ENCODE results near the gene SIVA1.

SIVA1 gene

DNA sequence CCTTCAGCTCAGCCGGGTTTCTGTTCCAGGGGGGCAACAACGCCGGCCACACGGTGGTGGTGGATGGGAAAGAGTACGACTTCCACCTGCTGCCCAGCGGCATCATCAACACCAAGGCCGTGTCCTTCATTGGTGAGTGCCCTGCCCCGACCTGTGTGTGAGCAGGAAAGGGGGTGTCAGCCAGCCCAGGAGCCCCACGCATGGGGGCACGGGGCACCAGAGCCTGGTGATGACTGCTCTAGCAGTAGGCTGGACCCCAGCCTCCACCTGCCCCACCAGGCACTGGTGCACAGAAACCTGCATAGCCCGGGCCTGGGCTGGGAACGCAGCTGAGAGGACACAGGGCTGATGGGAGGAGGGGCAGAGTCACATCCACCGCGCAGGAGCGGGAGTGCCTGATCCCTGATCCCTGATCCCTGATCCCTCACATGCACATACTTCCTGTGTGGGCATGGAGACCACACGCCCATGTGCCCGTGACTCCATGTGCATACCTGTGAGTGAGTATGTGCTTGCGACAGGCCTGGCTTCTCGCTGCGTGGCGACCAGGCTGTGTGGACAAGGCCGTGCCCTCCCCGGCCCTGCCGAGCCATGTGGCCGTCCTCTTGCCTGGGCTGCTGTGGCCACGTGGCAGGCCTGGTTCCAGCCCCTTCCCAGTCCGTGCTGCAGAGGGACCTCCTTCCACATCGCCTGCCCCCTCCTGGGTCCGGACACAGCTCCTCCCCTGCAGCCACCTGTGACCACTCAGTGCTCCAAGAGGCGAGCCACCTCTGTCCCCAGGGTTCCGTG, 17.8 kb upstream of the SIVA1 start:
- Mint-ChIP-seq H3K36me3 (no peaks in the 10 kb centered on the region), H3K4me3 (no peak overlapping the region), H3K4me1 (no peaks in the 10 kb centered on the region), H3K9me3 (no peaks in the 10 kb centered on the region), H3K27ac (no peak overlapping the region), H3K27me3 (peaks cover 16% of the 10 kb centered on the region)
- DNase-seq, result no peak
- CTCF ChIA-PET, result interaction anchor here (1.0 to 1.1 kb wide), 2 partner anchors 9 to 10 kb away, joined by 3 read pairs; no protein-coding TSS in a partner anchor

DNA sequence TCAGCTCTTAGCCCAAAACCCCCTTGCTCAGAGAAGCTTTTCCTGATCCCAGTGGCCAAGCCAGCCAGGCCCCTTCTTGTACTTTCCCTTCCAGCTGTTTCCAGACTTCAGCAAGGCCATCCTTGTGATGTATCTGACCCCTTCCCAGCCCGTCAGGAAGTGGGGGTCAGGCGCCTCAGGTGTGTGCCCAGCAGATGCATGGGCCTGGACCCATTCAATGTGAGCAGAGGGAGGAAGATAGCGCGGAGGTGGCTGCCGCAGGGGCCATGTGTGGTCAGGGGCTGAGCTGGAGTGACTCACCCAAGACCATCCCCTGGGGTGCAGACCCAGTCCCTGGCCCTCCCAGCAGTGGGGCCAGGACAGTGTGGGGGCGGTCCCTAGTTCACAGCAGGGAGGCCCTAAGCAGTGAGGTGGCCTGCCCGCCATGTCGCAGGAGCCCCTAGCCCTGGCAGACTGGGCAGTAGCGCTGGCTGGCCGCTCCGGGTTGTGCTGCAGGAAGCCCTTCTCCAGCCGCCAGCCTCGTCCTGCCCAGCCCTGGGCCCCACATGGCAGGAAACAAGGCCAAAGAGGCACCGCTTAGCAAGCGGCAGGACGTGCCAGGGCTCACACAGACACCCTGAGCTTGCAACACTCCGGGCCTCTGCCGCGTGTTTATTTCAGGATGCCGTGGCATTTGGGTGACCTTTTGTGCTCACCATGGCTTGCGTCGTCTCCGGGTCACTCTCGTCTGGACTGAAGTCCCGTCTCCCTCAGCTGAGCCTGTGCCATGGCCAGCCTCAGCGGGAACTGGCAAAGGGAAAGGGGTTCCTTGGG, 16.9 kb upstream of the SIVA1 start:
- no peak for DNase-seq

GRCh38 chr14:104738375-104739019, 14.4 kb upstream of the SIVA1 start:
- CTCF ChIA-PET, result no interaction called here
- no peak overlapping the region for H3K27ac Mint-ChIP-seq
- H3K27me3 Mint-ChIP-seq, result peaks cover 16% of the 10 kb centered on the region
- no peaks in the 10 kb centered on the region for H3K9me3 Mint-ChIP-seq
- no peak for DNase-seq
- no peaks in the 10 kb centered on the region for H3K36me3 Mint-ChIP-seq
- no peaks in the 10 kb centered on the region for H3K4me1 Mint-ChIP-seq
- H3K4me3 Mint-ChIP-seq, result no peak overlapping the region

More for the DNA sequence above, 16.9 kb upstream of the SIVA1 start:
- H3K27me3 Mint-ChIP-seq, result peaks cover 16% of the 10 kb centered on the region
- no peaks in the 10 kb centered on the region for H3K9me3 Mint-ChIP-seq
- H3K36me3 Mint-ChIP-seq, result no peaks in the 10 kb centered on the region
- H3K27ac Mint-ChIP-seq, result no peak overlapping the region
- CTCF ChIA-PET, result interaction anchor here (1.1 kb wide), 1 partner anchor 11 kb away, joined by 3 read pairs; no protein-coding TSS in a partner anchor
- H3K4me3 Mint-ChIP-seq, result no peak overlapping the region
- H3K4me1 Mint-ChIP-seq, result no peaks in the 10 kb centered on the region

DNA sequence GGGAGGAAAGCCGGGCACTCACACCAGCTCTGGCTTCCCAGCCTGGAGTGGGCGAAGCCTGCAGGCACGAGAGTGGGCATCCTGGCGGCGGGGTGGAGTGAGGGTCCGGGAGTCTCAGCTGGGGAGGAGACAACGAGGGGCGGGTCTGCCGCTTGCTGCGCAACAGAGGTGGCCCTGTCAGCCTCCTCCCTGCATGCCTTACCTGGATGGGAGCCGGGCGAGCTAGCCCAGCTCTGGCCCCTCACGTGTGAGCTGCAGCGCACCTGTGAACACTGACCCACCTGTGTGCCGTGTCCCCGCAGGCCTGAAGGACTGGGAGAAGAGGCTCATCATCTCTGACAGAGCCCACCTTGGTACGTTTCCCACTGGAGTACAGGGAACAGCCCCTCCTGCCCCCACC, 13.9 kb upstream of the SIVA1 start:
- Mint-ChIP-seq H3K27me3 (peaks cover 15% of the 10 kb centered on the region), H3K4me3 (no peak overlapping the region), H3K36me3 (no peaks in the 10 kb centered on the region), H3K4me1 (no peaks in the 10 kb centered on the region), H3K27ac (no peak overlapping the region), H3K9me3 (no peaks in the 10 kb centered on the region)
- CTCF ChIA-PET, result no interaction called here
- no peak for DNase-seq

GRCh38 chr14:104739546-104740516, 13.1 kb upstream of the SIVA1 start:
- no peak for DNase-seq
- Mint-ChIP-seq H3K4me3 (no peak overlapping the region), H3K36me3 (no peaks in the 10 kb centered on the region), H3K4me1 (no peaks in the 10 kb centered on the region), H3K27ac (no peak overlapping the region), H3K9me3 (no peaks in the 10 kb centered on the region), H3K27me3 (peaks cover 11% of the 10 kb centered on the region)
- CTCF ChIA-PET, result no interaction called here

DNA sequence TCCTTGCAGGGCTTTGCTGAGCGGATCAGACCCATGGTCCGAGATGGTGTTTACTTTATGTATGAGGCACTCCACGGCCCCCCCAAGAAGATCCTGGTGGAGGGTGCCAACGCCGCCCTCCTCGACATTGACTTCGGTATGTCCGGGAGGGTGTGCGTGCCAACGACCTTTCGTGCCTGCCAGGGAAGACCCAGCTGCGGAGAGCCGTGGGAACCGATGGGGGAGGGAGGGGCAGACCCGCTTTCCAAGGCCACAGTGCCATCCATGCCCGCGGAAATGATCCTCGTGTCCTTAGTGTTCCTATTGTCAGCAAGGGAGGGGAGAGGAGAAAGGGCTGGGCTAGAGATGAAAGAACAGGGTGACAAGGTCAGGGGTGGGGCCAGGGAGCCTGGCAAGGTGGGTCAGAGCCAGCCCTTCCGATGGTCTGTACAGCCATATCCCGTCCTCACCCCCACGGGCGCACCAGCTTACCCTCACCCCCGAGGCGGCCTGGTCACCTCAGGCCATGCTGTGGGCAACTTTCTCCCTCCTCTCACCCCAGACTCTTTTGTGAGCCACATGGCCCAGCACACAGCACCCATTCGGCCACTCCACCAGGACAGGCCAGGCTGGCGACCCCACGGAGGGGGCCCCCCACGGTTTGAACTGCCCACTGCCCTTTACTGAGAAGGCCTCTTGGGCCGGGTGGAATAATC, 11.7 kb upstream of the SIVA1 start:
- H3K4me1 Mint-ChIP-seq, result no peaks in the 10 kb centered on the region
- H3K9me3 Mint-ChIP-seq, result no peaks in the 10 kb centered on the region
- peaks cover 7% of the 10 kb centered on the region for H3K27me3 Mint-ChIP-seq
- H3K27ac Mint-ChIP-seq, result no peak overlapping the region
- CTCF ChIA-PET, result no interaction called here
- no peak for DNase-seq
- no peaks in the 10 kb centered on the region for H3K36me3 Mint-ChIP-seq
- no peak overlapping the region for H3K4me3 Mint-ChIP-seq

- H3K9me3 Mint-ChIP-seq, result no peaks in the 10 kb centered on the region
- H3K36me3 Mint-ChIP-seq, result no peaks in the 10 kb centered on the region
- H3K4me3 Mint-ChIP-seq, result no peak overlapping the region
- no peaks in the 10 kb centered on the region for H3K4me1 Mint-ChIP-seq
- H3K27ac Mint-ChIP-seq, result no peak overlapping the region
- H3K27me3 Mint-ChIP-seq, result peaks cover 7% of the 10 kb centered on the region
- DNase-seq, result no peak
- CTCF ChIA-PET, result no interaction called here
These were observed 11.1 kb upstream of the SIVA1 start for GRCh38 chr14:104741803-104742251.

DNA sequence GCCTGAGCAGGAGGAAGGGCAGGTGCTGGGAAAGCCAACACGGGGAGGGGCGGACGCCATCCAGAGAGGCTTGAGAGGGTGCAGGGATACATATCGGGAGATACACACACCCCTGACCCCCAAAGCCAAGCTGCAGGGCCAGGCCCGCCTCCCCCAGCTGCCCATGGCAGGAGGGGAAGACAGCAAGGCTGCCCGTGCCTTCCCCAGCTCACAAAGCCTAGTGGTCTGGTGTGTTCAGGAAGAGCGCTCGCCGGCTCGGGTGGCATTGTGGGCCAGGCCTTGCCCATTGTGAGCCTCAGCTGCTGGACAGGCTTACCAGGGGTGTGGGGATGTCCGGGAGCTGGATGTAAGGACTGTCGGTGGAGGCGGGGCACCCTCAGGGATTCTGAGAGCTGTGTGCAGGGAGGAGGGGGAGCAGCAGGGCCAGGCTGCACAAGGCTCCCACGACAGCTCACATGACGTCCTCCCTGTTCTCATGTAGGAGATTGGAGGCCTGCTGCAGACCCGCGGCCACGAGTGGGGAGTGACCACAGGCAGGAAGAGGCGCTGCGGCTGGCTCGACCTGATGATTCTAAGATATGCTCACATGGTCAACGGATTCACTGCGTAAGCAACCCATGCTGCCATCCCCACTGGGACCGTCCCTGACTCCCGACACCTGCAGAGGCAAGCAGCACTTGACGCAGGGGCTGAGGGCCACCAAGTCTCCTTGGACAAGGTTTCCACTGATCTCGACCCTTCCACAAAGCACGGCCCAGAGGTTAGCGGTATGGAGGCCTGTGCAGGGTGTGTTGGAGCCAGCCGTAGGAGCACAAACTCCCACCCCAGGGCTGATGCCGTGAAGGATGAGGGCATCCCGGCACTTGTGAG, 10.1 kb upstream of the SIVA1 start:
- H3K27ac Mint-ChIP-seq, result no peak overlapping the region
- H3K4me3 Mint-ChIP-seq, result no peak overlapping the region
- CTCF ChIA-PET, result no interaction called here
- H3K27me3 Mint-ChIP-seq, result peaks cover 7% of the 10 kb centered on the region
- H3K9me3 Mint-ChIP-seq, result no peaks in the 10 kb centered on the region
- H3K4me1 Mint-ChIP-seq, result no peaks in the 10 kb centered on the region
- H3K36me3 Mint-ChIP-seq, result no peaks in the 10 kb centered on the region
- no peak for DNase-seq

DNA sequence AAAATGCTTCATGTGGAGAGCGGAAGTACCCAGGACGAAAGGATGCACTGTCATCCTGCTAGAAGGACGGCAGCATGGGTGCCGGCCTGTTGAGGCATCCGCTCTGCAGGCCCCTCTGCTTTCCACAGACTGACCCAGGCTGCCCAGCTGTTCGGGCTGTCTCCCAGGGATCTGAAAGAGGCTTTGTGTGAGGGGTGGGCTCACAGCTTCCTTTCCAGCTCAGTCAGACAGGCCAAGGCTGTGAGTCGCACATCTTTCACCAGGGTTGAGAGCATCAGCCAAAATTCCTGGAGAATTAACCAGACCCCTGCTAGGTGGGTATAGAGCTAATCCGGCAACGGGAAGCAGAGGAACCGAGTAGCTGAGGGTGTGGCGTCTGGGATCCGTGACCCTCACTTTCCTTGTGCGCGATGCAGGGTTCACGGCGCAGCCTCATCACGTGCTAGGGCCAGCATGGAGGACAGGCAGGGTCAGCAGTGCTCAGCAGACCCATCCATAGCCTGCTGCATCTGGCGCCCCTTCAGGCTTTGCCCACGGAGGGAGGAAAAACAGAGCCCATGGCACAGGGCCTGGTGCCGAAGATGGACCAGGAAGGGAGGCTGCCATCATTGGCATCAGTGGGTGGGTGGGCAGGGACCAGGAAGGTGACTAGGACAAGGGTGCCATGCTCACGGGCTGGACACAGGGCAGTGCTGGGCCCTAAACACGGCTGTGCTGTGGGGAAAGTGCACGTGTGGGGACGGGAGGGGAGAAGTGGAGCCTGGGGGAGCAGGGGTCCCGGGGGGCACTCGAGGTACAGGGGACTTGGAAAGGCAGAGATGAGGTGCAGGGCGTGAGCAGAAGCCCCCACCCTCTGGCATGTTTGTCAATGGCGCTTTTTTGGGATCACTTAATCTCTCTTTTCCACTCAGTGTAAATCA, 9.2 kb upstream of the SIVA1 start:
- Mint-ChIP-seq H3K27ac (no peak overlapping the region), H3K4me1 (no peaks in the 10 kb centered on the region), H3K27me3 (peaks cover 1% of the 10 kb centered on the region), H3K9me3 (no peaks in the 10 kb centered on the region), H3K4me3 (no peak overlapping the region), H3K36me3 (no peaks in the 10 kb centered on the region)
- DNase-seq, result no peak
- CTCF ChIA-PET, result no interaction called here

- H3K36me3 Mint-ChIP-seq, result no peaks in the 10 kb centered on the region
- no peak for DNase-seq
- peaks cover 8% of the 10 kb centered on the region for H3K27me3 Mint-ChIP-seq
- no peak overlapping the region for H3K27ac Mint-ChIP-seq
- no peaks in the 10 kb centered on the region for H3K4me1 Mint-ChIP-seq
- no peak overlapping the region for H3K4me3 Mint-ChIP-seq
- H3K9me3 Mint-ChIP-seq, result no peaks in the 10 kb centered on the region
- CTCF ChIA-PET, result no interaction called here
These were observed 8.5 kb upstream of the SIVA1 start for GRCh38 chr14:104744484-104744883.

GRCh38 chr14:104745431-104745830, 7.5 kb upstream of the SIVA1 start:
- Mint-ChIP-seq H3K27me3 (peaks cover 8% of the 10 kb centered on the region), H3K4me1 (no peaks in the 10 kb centered on the region), H3K9me3 (no peaks in the 10 kb centered on the region), H3K36me3 (no peaks in the 10 kb centered on the region), H3K27ac (no peak overlapping the region), H3K4me3 (no peak overlapping the region)
- no peak for DNase-seq
- CTCF ChIA-PET, result no interaction called here

DNA sequence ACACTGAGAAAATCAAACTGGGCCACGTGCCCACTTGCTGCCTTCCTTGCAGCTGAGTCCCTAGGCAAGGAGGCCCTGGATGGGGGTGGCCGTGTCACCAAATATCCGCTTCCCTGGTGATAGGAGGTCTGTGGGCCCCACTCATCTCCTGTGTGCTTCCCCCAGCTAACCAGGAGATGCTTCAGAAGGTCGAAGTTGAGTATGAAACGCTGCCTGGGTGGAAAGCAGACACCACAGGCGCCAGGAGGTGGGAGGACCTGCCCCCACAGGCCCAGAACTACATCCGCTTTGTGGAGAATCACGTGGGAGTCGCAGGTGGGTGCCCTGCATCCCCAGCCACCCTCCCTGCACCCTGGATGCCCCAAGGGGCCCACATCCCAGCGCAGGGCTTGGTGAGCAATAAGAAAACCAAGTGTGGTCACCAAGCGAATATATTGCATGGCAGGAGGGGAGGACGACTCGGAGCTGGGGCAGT, 6.8 kb upstream of the SIVA1 start:
- CTCF ChIA-PET, result no interaction called here
- H3K4me3 Mint-ChIP-seq, result no peak overlapping the region
- H3K27ac Mint-ChIP-seq, result no peak overlapping the region

More for the DNA sequence above, 6.8 kb upstream of the SIVA1 start:
- no peak for DNase-seq
- Mint-ChIP-seq H3K27me3 (peaks cover 8% of the 10 kb centered on the region), H3K4me1 (peaks cover 3% of the 10 kb centered on the region), H3K36me3 (no peaks in the 10 kb centered on the region), H3K9me3 (no peaks in the 10 kb centered on the region)
